GM12878 (cell line): ENCODE data around the gene TAS2R5.

ENCODE experiments used
- CHD1 ChIP-seq: IDR thresholded peaks from 2 replicates; pipeline ENCODE4 v1.6.1; 2012; ENCODE audit warnings: low read depth, low read length, improper control_type of control experiment
- FOXK2 ChIP-seq: fragments of 450-650 bp; IDR thresholded peaks from 2 replicates; pipeline ENCODE4 v1.6.1; 2017; ENCODE audit warnings: mild to moderate bottlenecking, moderate library complexity
- JUND ChIP-seq: IDR thresholded peaks from 2 replicates; pipeline ENCODE4 v1.6.1; 2012; ENCODE audit warnings: low read depth, mild to moderate bottlenecking, low read length, improper control_type of control experiment, moderate library complexity
- NFYB ChIP-seq: IDR thresholded peaks from 2 replicates; pipeline ENCODE4 v1.6.1; 2011; ENCODE audit warnings: low read depth, mild to moderate bottlenecking, low read length, improper control_type of control experiment, moderate library complexity; ENCODE audit not compliant: insufficient read depth
- POLR2AphosphoS5 ChIP-seq: IDR thresholded peaks from 2 replicates; pipeline ENCODE4 v1.6.1; 2011; ENCODE audit warnings: mild to moderate bottlenecking, low read length, inconsistent platforms
- RCOR1 ChIP-seq: conservative IDR thresholded peaks from 2 replicates; pipeline ENCODE4 v1.6.1; 2012; ENCODE audit warnings: low read depth, low read length, improper control_type of control experiment
- SIX5 ChIP-seq: IDR thresholded peaks from 2 replicates; pipeline ENCODE4 v1.6.1; 2011; ENCODE audit warnings: mild to moderate bottlenecking, low read depth, low read length, moderate library complexity; ENCODE audit not compliant: severe bottlenecking
- TF ChIP-seq, protein P1 (sequence below), 3 experiments: IDR thresholded peaks in 2 of 3; conservative IDR thresholded peaks in 1 of 3; 2 replicates each; pipeline ENCODE4 v1.5.1; 2011; ENCODE audit warnings: low read depth in 3 of 3, low read length in 3 of 3, mild to moderate bottlenecking in 3 of 3, control low read depth in 2 of 3, moderate library complexity in 2 of 3, inconsistent platforms in 1 of 3, mixed read lengths in 1 of 3; ENCODE audit not compliant: control insufficient read depth in 2 of 3, insufficient read depth in 1 of 3; ENCODE audit errors: extremely low read depth in 1 of 3

GRCh38 chr7:141785706-141786552, 4.1 kb upstream of the TAS2R5 start:
- TF ChIP-seq, protein P1, sequence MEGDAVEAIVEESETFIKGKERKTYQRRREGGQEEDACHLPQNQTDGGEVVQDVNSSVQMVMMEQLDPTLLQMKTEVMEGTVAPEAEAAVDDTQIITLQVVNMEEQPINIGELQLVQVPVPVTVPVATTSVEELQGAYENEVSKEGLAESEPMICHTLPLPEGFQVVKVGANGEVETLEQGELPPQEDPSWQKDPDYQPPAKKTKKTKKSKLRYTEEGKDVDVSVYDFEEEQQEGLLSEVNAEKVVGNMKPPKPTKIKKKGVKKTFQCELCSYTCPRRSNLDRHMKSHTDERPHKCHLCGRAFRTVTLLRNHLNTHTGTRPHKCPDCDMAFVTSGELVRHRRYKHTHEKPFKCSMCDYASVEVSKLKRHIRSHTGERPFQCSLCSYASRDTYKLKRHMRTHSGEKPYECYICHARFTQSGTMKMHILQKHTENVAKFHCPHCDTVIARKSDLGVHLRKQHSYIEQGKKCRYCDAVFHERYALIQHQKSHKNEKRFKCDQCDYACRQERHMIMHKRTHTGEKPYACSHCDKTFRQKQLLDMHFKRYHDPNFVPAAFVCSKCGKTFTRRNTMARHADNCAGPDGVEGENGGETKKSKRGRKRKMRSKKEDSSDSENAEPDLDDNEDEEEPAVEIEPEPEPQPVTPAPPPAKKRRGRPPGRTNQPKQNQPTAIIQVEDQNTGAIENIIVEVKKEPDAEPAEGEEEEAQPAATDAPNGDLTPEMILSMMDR (IDR thresholded peaks at IDR 0.05 in 2 of 3, conservative IDR thresholded peaks at IDR 0.05 in 1 of 3; ENCODE audit: control insufficient read depth in 2 of 3, extremely low read depth in 1 of 3, insufficient read depth in 1 of 3, low read depth in 3 of 3, low read length in 3 of 3) = peak; percentile 66 to 87 (median 76)
- TF ChIP-seq CHD1 = no peak
- no peak for TF ChIP-seq RCOR1
- TF ChIP-seq NFYB = no peak
- no peak for TF ChIP-seq SIX5
- no peak for TF ChIP-seq JUND
- no peak for TF ChIP-seq POLR2AphosphoS5
- no peak for TF ChIP-seq FOXK2
